Bone marrow (tissue), 2 donors: ENCODE results near the gene MYO1F.

Experiments
- DNase-seq, 2 donors: peaks; one replicate each; lab custom pipeline; 2025; lab: John Stamatoyannopoulos, UW

MYO1F gene

DNA sequence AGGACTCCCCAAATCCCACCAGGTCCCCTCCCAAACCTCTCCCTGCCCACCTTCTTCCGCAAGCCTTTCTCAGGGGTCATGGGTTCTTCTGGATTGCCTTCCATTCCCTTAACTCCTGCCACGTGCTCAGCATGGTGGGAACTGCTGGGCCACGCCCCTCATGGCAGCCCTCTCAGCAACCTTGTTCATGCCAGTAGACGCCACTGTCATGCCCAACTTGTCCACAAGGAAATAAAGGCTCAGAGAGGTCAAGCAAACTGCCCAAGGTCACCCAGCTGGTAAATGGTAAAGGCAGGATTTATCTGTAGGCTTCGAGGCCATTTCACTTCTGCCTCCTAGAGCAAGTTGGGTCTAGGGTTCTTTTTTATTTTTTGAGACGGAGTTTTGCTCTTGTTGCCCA is 85.7 kb downstream of the MYO1F start:
- no peak for DNase-seq

DNA sequence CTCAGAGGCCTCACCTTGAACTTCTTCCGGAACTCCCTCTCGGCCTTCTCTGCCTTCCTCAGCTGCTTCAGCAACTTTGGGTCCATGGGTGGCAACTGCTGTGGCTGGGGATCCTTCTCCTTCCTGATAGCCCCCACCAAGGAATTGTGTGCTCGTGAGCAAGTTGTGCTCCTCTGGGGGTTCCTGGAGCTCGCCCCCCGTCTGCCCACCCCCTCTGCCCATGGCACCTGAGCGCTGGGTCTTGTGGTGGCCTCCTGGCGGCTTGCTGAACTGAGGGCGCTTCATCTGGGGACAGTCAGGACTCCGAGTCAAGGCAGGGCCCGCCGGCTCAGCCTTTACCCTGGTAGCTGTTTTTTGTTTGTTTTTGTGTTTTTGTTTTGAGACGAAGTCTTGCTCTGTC is 86.4 kb downstream of the MYO1F start:
- DNase-seq = no peak

DNA sequence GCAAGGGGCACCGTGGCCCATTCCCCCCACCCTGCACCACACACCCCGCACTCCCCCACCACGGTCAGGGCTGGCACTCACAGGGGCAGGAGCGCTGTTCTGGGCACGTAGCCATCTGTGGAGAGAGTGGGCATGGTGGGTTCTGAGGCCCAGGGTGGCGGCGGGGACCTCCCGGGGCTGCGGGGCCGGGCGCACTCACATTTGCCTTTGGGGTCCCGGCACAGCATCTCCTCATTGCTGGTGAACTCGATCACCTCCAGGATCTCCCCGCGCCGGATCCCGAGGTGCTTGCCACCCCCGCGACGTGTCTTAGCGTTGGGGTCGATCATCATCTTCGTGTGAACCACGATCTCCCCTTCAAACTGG is 86.9 kb downstream of the MYO1F start:
- DNase-seq = no peak

DNA sequence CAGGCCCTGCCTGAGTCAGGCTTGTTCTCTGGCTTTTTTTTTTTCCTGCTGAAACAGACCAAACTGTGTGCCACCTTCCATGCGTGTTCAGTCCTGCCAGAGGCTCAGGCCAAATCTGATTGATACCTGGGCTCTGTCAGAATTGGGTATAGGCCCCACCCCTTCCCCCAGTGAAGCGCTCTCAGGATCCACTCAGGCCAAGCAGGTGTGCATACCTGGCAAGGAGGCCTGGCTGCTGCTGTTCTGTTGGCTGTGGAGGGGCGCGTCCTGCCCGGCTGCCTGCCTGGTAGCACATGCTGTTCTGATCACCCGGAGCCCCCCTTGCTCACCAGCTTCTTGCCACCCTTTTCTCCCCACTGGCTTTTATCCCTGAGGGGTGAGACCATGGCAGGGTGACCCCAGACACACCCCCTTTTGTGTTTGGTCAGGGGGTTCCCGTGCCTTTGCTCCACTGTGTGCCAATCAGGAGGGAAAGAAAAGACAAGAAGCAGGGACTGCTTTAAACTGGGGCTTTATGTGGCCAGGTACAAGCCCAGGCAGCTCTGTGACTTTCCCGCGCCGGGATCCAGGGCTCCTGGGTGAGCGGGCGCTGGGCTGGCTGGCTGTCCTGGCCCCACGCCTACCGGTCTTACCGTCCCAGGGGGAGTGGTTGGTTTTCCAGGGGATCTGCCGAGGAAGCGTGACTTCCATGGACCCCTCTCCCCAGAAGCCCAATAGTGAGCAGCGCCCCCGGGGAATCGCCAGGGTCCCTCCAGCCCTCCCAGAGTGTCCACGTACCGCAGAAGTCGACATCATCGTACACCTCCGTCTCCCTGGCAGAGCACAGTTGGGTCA is 87.5 kb downstream of the MYO1F start:
- no peak for DNase-seq

DNA sequence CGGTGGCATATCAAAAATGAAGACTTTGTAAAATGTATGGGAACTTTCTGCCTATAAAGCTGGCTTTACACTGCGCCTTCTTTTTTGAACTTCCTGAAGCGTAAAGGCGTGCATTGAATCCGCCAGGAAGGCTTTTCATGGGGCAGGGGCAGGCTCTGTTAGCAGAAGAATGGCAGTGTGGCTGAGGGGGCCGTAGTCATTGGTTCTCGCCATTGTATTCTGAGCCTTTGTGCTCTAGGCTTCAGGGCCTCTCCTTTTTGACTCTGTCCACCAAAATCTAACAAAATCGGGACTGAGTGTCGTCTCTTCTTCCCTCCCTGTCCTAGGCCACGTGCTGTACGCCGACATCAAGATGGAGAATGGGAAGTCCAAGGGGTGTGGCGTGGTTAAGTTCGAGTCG is 88.9 kb downstream of the MYO1F start:
- no peak for DNase-seq

DNA sequence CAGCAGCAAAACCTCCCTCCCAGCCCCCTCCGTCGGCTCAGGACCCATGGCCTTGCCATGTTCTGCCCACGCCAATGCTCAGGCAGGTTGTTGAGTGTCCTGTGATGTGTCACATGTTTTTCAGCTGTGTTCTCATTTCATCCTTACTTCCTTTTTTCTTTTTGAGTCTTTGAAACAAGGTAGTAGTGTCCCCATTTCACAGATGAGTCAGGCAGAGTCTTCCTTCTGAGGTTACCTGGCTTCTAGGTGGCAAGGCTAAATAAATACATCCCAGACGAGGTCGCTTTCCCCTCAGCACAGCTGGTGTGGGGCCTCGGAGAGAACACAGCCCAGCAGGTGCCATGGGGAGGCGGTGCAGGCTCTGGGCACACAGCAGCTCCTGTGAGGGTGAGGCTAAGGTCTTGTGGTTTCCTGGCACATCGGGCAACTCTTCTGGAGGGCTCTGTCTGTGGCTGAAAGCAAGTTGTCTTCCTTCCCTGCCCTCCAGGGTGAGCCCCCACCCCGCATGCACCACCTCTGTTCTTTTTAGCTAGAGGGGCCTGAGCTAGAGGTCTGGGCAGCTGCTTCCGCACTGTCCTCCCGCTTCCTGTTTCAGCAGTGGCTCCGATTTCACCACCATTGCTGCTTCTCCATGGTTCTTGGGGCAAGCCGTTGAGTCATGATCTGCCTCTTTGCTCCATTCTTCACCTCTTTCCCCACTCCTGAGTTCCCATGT is 89.9 kb downstream of the MYO1F start:
- peak; percentile 56 to 97 for DNase-seq

DNA sequence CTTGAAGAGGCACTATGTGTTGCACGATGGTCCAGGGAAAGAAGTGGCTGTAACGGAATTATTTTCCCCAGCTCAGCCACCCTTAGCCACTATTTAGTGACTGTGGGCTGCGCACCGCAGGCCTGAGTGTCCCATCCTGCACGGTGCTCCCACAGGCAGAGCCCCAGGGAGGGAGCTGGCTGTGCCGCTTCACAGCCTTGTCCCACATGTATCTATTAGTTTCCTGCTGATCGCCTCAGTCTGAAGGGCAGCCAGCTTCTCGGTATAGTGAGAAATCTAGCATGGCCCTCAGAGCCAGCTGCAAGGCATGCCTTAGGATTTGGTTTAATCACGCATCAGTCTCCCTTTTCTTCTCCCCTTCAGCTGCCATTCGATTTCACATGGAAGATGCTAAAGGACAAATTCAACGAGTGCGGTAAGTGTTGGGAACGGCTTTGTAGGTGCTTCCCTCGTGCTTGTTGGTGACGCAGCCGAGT is 90.5 kb downstream of the MYO1F start:
- DNase-seq = no peak

DNA sequence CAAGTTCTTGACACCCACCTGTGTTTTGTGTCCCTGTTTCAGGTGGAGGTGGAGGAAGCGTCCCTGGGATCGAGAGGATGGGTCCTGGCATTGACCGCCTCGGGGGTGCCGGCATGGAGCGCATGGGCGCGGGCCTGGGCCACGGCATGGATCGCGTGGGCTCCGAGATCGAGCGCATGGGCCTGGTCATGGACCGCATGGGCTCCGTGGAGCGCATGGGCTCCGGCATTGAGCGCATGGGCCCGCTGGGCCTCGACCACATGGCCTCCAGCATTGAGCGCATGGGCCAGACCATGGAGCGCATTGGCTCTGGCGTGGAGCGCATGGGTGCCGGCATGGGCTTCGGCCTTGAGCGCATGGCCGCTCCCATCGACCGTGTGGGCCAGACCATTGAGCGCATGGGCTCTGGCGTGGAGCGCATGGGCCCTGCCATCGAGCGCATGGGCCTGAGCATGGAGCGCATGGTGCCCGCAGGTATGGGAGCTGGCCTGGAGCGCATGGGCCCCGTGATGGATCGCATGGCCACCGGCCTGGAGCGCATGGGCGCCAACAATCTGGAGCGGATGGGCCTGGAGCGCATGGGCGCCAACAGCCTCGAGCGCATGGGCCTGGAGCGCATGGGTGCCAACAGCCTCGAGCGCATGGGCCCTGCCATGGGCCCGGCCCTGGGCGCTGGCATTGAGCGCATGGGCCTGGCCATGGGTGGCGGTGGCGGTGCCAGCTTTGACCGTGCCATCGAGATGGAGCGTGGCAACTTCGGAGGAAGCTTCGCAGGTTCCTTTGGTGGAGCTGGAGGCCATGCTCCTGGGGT is 91.5 kb downstream of the MYO1F start:
- DNase-seq = no peak

DNA sequence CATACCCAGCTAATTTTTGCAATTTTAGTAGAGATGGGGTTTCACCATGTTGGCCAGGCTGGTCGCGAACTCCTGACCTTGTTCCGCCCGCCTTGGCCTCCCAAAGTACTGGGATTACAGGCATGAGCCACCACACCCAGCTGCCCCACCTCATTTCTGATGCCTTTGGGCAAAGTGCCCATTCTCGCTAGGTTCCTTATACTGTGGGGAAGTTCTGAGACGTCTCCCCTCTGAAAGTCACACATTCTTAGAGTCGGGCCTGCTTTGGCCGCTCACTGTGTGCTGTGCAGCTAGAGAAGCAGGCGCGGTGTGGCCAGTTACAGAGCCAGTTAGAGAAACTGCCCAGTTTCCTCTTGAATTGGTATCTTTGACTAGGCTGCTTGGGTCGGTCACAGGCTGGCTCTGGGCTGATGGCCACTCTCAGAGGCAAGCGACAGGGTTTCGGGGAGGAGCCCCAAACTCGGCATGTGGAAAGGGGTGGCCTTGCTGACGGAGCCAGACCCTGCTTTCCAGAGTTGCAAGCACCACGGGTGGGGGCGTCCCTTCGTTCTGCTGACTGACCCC is 92.8 kb downstream of the MYO1F start:
- DNase-seq = peak in 1 of 2 donors; percentile 21

DNA sequence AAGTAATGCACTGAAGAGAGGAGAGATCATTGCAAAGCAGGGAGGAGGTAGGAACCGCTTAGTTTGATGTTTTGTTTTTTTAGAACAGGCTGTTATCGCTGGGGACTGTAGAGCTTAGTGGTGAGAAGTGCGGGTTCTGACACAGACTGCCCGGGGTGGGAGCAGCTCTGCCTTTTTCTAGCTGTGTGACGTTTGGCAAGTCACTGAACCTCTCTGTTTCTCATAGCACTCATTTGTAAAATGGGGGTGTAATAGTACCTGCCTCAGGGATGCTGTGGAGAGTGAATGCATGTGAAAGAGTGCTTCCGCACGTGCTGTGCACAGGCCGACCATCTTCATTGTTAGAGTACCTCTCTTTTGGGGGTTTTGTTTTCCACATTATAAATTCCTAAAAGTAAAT is 94.1 kb downstream of the MYO1F start:
- no peak for DNase-seq

DNA sequence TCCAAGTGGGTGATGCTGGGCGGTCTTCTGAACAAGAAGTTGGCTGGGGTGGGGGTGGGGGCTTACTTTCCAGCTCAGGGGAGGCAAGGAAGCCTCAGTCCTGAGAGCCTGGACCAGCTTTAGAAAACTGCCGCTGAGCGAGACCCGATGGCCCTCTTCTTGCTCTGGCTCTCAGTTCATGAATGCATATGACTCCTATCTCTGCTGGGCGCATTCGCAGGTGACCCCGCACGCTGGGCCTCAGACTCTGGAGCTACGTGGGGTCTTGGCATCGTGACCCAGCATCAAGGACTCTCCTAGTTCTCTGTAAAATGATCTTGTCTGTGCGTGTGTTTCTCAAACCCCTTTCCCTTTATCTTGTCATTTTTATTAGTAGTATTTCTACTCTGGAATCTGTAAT is 94.5 kb downstream of the MYO1F start:
- no peak for DNase-seq

DNA sequence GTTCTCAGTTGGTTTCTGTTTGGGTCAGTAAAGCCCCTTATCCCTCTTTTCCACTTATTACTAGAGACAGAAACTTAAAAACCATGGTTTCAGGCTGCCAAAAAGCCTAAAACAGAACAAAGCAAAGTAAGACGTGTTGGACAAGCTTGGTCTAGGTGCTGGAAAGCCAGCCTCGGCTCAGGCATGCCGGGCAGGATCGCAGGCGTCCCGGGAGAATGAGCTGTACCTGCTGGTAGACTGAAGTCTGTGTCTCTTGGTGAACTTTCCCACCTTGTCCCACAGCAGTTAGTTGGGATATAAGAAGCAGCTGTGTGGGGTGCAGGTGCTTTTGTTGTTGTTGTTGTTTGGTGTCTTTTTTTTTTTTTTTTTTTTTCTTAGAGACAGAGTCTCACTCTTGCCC is 95.6 kb downstream of the MYO1F start:
- no peak for DNase-seq

DNA sequence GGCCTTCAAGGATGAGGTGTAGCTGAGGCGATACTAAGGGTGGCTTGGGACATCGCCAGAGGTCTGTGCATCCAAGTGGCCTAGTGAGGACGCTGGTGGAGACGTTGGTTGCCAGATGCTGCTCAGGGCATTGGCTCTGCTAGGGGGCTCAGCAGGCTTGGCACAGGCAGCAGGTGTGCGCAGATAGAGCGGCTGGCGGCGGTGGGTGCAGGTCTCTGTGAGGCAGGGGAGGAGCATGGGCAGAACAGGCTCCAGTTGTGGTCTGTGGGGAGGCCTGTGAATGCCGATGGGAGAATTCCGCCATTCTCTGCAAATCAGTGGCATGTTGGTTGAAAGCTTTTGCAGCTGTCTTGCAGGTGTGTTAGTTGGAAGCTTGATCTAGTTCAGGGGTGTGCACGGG is 96.0 kb downstream of the MYO1F start:
- DNase-seq = no peak

DNA sequence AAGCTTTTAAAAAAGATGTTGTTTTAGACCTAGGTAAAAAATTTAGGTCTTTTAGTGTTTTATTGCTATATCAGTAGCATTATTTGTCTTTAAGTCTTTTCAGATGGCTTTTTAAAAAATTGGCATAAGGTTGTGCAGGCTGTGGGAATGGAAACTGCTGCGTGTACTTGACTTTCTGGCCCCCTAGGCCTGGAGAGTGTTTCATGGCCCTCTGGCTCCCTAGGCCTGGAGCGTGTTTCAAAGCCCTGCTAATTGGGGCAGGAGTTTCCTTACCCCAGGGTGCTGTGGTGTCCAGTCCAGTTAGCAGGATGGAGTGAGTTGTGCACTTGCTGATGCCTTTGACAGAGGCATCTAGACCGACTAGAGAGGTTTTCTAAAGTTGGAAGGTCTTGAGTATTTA is 98.6 kb downstream of the MYO1F start:
- DNase-seq = no peak

DNA sequence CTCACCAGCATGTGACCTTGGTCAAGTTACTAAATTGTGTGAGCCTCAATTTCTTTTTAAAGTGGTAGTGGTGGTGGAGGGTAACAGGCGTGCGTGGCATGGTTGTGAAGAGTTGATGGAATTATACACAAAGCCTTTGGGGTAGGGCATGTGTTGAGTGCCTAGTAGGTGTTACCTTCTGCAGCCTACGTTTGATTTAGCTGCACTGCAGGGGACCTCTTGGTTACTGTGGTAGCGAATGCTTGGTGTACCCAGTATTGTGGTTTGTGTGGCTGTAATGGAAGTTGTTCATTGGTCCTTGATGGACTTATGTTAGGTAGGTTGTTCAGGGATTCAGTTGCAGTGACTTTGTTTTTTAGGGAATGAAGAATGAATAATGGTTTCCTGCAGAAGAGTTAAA is 99.4 kb downstream of the MYO1F start:
- no peak for DNase-seq

DNA sequence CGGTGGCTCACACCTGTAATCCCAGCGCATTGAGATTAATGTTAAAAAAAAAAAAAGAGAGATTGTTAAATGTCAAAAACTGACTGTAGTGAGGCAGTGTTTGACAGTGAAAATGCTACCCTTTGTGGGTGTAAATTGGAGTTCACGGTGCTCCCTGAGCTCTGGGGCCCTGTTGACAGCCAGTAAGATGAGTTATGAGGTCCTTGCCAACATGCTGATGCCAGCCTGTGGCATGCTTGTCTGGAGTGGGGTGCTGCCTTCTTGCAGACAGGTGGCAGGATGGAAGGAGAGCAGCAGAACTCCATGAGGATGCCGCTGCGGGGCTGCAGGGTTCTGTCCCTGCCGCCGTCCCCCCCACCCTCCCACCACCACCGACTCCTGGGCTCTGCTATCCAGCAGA is 100.7 kb downstream of the MYO1F start:
- DNase-seq = no peak

DNA sequence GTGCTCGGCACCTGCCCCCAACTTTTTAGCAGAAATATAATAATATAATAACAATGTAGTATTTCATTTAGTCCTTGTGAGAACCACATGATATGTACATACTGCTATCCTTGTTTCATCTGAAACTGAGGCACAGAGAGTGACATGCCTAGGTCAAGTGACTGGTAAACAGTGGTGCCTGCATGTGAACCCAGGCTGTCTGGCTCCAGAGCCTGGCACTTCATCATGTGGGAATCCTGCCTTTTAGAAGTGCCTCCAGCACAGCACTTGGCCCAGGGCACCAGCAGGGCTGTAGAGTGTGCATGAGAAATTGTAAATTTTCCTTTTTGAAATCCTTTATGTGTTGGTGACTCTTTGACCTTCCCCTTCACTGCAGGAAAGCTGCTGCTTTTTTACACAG is 102.2 kb downstream of the MYO1F start:
- DNase-seq = no peak

DNA sequence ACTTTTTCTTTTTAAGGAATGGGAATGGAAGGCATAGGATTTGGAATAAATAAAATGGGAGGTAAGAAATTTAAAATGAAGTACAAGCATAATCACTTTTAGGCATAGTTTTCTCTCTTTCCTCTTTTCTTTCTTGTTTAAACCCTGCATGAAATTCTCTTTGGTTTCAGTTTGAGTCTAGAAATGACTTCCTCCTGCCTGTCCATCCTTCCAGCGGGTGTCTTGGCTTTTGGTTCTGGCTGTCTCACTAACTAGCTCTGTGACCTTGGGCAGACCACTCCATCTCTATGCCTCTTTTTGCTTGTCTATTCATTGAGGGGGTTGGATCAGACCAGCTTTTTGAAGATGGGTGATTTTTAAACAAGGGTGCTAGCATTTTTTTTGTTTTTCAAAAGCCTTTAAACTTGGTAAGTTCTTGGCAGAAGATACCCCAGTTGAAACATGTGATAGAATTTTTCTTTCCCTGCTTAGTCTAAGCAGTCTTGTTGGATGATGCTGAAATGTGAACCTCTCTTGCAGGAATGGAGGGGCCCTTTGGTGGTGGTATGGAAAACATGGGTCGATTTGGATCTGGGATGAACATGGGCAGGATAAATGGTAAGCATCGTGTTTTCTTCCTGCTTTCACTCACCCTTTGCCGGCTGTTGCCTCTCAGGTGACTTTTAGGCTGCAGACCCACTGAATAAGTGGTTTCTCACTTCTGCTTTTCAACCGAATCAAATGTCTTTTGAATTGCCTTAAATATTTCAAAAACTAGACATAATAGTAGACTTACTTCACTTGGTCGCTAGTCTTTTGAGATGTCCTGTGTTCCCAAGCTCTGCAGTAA is 103.4 kb downstream of the MYO1F start:
- DNase-seq = no peak
